Transverse colon (tissue), 4 donors: Measurements from ENCODE around the gene FRY. TPM values are rescaled to one million over a fixed set of nuclear protein-coding genes. Genes with fewer than 3 reads are reported as not detected.
"Not testable (repeated sequence)": the region's sequence is repeated elsewhere in the genome, so short reads cannot be mapped to it uniquely, and the experiment has no call there.

Experiments used
- DNase-seq: peaks from one replicate; pipeline ENCODE4 v3.0.0-alpha.2; 2019
- H3K27ac ChIP-seq, 4 donors: fragments of 200-600 bp; sonication (generic); 2 replicates each; pipeline ENCODE4 v1.5.1; 2016 to 2018; ENCODE audit warnings: inconsistent platforms in 4 of 4
- H3K27me3 ChIP-seq: fragments of 200-600 bp; sonication (generic); 2 replicates; pipeline ENCODE4 v1.5.1; 2017; ENCODE audit warnings: inconsistent platforms
- H3K36me3 ChIP-seq, 4 donors: fragments of 200-600 bp; sonication (generic); 2 replicates each; pipeline ENCODE4 v1.5.1; 2017 to 2019; ENCODE audit warnings: inconsistent platforms in 4 of 4
- H3K4me1 ChIP-seq, 4 donors: fragments of 200-600 bp; sonication (generic); 2 replicates each; pipeline ENCODE4 v1.5.1; 2017 to 2020; ENCODE audit warnings: inconsistent platforms in 4 of 4
- H3K4me3 ChIP-seq, 4 donors: fragments of 200-600 bp; sonication (generic); 1 replicate in 1 of 4; 2 replicates in 3 of 4; pipeline versions ENCODE4 v1.5.1 to v1.6.1; 2017 to 2019; ENCODE audit warnings: inconsistent platforms in 4 of 4
- H3K9me3 ChIP-seq, 2 donors: fragments of 200-600 bp; sonication (generic); 2 replicates each; pipeline ENCODE4 v1.5.1; 2017 to 2019; ENCODE audit warnings: inconsistent platforms in 2 of 2
- CTCF ChIP-seq, 5 experiments: fragments of 200-600 bp in 3 of 5; fragments of 450-650 bp in 2 of 5; sonication (generic) in 3 of 5; IDR thresholded peaks; 1 replicate in 2 of 5; 2 replicates in 3 of 5; pipeline ENCODE4 v1.5.1; 2016 to 2017; ENCODE audit warnings: antibody characterized with exemption in 5 of 5, inconsistent platforms in 3 of 5, mild to moderate bottlenecking in 2 of 5, moderate library complexity in 1 of 5
- EP300 ChIP-seq: sonication (generic); formaldehyde crosslinking; IDR thresholded peaks from one replicate; pipeline ENCODE4 v1.6.1; 2017; ENCODE audit warnings: antibody characterized with exemption, low read depth
- POLR2A ChIP-seq: fragments of 450-650 bp; IDR thresholded peaks from one replicate; pipeline ENCODE4 v1.6.1; 2016; ENCODE audit warnings: antibody characterized with exemption, mild to moderate bottlenecking, moderate library complexity
- POLR2AphosphoS5 ChIP-seq, 3 donors: sonication (generic); formaldehyde crosslinking; IDR thresholded peaks; one replicate each; pipeline ENCODE4 v1.6.1; 2016; ENCODE audit warnings: antibody characterized with exemption in 3 of 3
- WGBS, 2 donors: methylation state at CpG; one replicate each; pipeline ENCODE4 v1.1.5; 2018; ENCODE audit warnings: low coverage in 1 of 2; 5-methylcytosine and 5-hydroxymethylcytosine counted together
- in situ Hi-C, 4 donors: fragments of 200-750 bp; cut with MboI; loops; one replicate each; pipeline versions ENCODE4 v1.15.0 to v1.15.1; 2017; ENCODE audit warnings: low sequenced_read_pairs in 3 of 4, low pct_ligation_motif_present in 1 of 4, low pct_unique_long_range_greater_than_20kb in 1 of 4
- intact Hi-C: fragments of 100-400 bp; cut with DNase I; formaldehyde crosslinking; loops from one replicate; pipeline ENCODE4 v1.15.1; 2023; ENCODE audit warnings: low total_unique reads
- total RNA-seq, 4 donors: library from RNA; depleted of rRNA; stranded (reverse); fragments of >200 nt; gene quantifications; one replicate each; pipeline ENCODE4 v1.1.0, GENCODE V29; 2016

Gene FRY
- total RNA-seq, 4 donors from 2014 or later: 6.7 to 42.6 (median 12.4) TPM

GRCh38 chr13:32051156-32051555 lies 19.6 kb downstream of the FRY start:
- Histone ChIP-seq H3K27ac (no peak overlapping the region), H3K27me3 (no peaks in the 10 kb centered on the region), H3K9me3 (no peaks in the 10 kb centered on the region), H3K4me3 (no peak overlapping the region), H3K36me3 (no peaks in the 10 kb centered on the region), H3K4me1 (peaks cover 0 to 28% (median 13%) of the 10 kb centered on the region in 4 donors)
- TF ChIP-seq POLR2AphosphoS5 (IDR thresholded peaks at IDR 0.05): no peak
- no peak for DNase-seq
- WGBS, 2 donors: 68 to 84% methylated on average over 4 of the region's 4 CpGs
- in situ Hi-C loops: no loop called here
- intact Hi-C loops: no loop called here

- H3K9me3 ChIP-seq: no peaks in the 10 kb centered on the region
- peak; percentile 35 for DNase-seq
- intact Hi-C loops (no loop called here), in situ Hi-C loops (no loop called here)
- H3K4me1 ChIP-seq: peaks cover 7 to 39% (median 16%) of the 10 kb centered on the region in 4 donors
- H3K4me3 ChIP-seq: no peak overlapping the region
- peak overlapping the region in 3 of 4 donors; percentile 52 to 61 (median 58) for H3K27ac ChIP-seq
- TF ChIP-seq POLR2A (no peak), POLR2AphosphoS5 (IDR thresholded peaks at IDR 0.05) (peak in 1 of 3 donors; percentile 20)
- no peaks in the 10 kb centered on the region for H3K27me3 ChIP-seq
- H3K36me3 ChIP-seq: no peaks in the 10 kb centered on the region
Observed at GRCh38 chr13:32056316-32056715, 24.7 kb downstream of the FRY start.

- H3K9me3 ChIP-seq, in situ Hi-C loops, H3K36me3 ChIP-seq, DNase-seq, H3K27me3 ChIP-seq, intact Hi-C loops, H3K4me3 ChIP-seq: not testable (repeated sequence)
- H3K4me1 ChIP-seq: peaks cover 8 to 42% (median 16%) of the 10 kb centered on the region in 4 donors
- WGBS, 2 donors: 76% methylated on average over 6 of the region's 6 CpGs; no CpG with 5 or more reads in 1 of the 2 donors
- H3K27ac ChIP-seq: peak overlapping the region in 1 of 4 donors; percentile 58
Observed at GRCh38 chr13:32057325-32057724, 25.8 kb downstream of the FRY start.

- no peaks in the 10 kb centered on the region for H3K36me3 ChIP-seq
- in situ Hi-C loops: no loop called here
- H3K4me3 ChIP-seq: no peak overlapping the region
- peak overlapping the region; percentile 2 to 46 (median 30) for H3K27ac ChIP-seq
- DNase-seq: no peak
- WGBS, 2 donors: 89% methylated on average over 2 of the region's 2 CpGs
- TF ChIP-seq POLR2A: no peak
- TF ChIP-seq POLR2AphosphoS5 (IDR thresholded peaks at IDR 0.05): no peak
- no peak for TF ChIP-seq EP300
- TF ChIP-seq CTCF (IDR thresholded peaks at IDR 0.05): no peak
- H3K27me3 ChIP-seq: no peaks in the 10 kb centered on the region
- H3K4me1 ChIP-seq: peaks cover 8 to 42% (median 16%) of the 10 kb centered on the region in 4 donors
- intact Hi-C loops: no loop called here
- H3K9me3 ChIP-seq: no peaks in the 10 kb centered on the region
Observed at GRCh38 chr13:32059511-32059984, 28.0 kb downstream of the FRY start.

GRCh38 chr13:32060401-32060878 lies 28.9 kb downstream of the FRY start:
- H3K9me3 ChIP-seq: no peaks in the 10 kb centered on the region
- no peaks in the 10 kb centered on the region for H3K27me3 ChIP-seq
- no peaks in the 10 kb centered on the region for H3K36me3 ChIP-seq
- peaks cover 8 to 42% (median 16%) of the 10 kb centered on the region in 4 donors for H3K4me1 ChIP-seq
- WGBS, 2 donors: 63 to 97% methylated on average over 4 to 5 of the region's 5 CpGs
- no peak overlapping the region for H3K4me3 ChIP-seq
- intact Hi-C loops (no loop called here), in situ Hi-C loops (no loop called here)
- peak overlapping the region in 3 of 4 donors; percentile 41 to 47 (median 46) for H3K27ac ChIP-seq
- no peak for TF ChIP-seq CTCF (IDR thresholded peaks at IDR 0.05)
- no peak for TF ChIP-seq POLR2AphosphoS5 (IDR thresholded peaks at IDR 0.05)
- TF ChIP-seq EP300: no peak
- TF ChIP-seq POLR2A: no peak
- DNase-seq: no peak
